Osteoblast (primary cell): ENCODE data around the gene SYT15B. TPM values are rescaled to one million over a fixed set of nuclear protein-coding genes. Genes with fewer than 3 reads are reported as not detected.
"Not testable (repeated sequence)": the region's sequence is repeated elsewhere in the genome, so short reads cannot be mapped to it uniquely, and the experiment has no call there.

Source experiments
- DNase-seq: peaks from one replicate; pipeline ENCODE4 v3.0.0; 2011; ENCODE audit warnings: low spot score, mixed read lengths; ENCODE audit not compliant: insufficient read length; ENCODE audit errors: missing footprints
- H2AFZ ChIP-seq: 2 replicates; pipeline ENCODE4 v1.6.0; 2011; ENCODE audit warnings: mild to moderate bottlenecking, low read length
- H3K27ac ChIP-seq: 2 replicates; pipeline ENCODE4 v1.5.1; 2011; ENCODE audit warnings: mild to moderate bottlenecking, low read depth, low read length, moderate library complexity
- H3K27me3 ChIP-seq: 2 replicates; pipeline ENCODE4 v1.6.0; 2012; ENCODE audit warnings: mild to moderate bottlenecking, control low read depth, inconsistent platforms, low read length, moderate library complexity; ENCODE audit not compliant: insufficient read depth
- H3K36me3 ChIP-seq: 2 replicates; pipeline ENCODE4 v1.5.1; 2011; ENCODE audit warnings: mild to moderate bottlenecking, low read length, control low read depth, moderate library complexity; ENCODE audit not compliant: insufficient read depth
- H3K4me1 ChIP-seq: 2 replicates; pipeline ENCODE4 v1.5.1; 2011; ENCODE audit warnings: mild to moderate bottlenecking, low read length, control low read depth, moderate library complexity; ENCODE audit not compliant: insufficient read depth
- H3K4me2 ChIP-seq: 2 replicates; pipeline ENCODE4 v1.6.0; 2011; ENCODE audit warnings: mild to moderate bottlenecking, low read length; ENCODE audit not compliant: insufficient read depth
- H3K4me3 ChIP-seq: fragments of 200-600 bp; sonication (generic); 3 replicates; pipeline ENCODE4 v1.5.1; 2012; ENCODE audit warnings: mild to moderate bottlenecking, low read length, inconsistent platforms; ENCODE audit not compliant: insufficient read depth
- H3K79me2 ChIP-seq: 2 replicates; pipeline ENCODE4 v1.6.0; 2012; ENCODE audit warnings: mild to moderate bottlenecking, low read length, control low read depth, inconsistent platforms; ENCODE audit not compliant: insufficient read depth
- H3K9me3 ChIP-seq: 2 replicates; pipeline ENCODE4 v1.5.1; 2011; ENCODE audit warnings: low read depth, low read length, control low read depth
- H4K20me1 ChIP-seq: 2 replicates; pipeline ENCODE4 v1.6.0; 2012; ENCODE audit warnings: mild to moderate bottlenecking, low read length, control low read depth; ENCODE audit not compliant: insufficient read depth
- CTCF ChIP-seq: IDR thresholded peaks from 2 replicates; pipeline ENCODE4 v1.5.1; 2011; ENCODE audit warnings: mild to moderate bottlenecking, low read depth, low read length, moderate library complexity; ENCODE audit errors: extremely low read depth
- total RNA-seq: library from RNA; depleted of rRNA; stranded (reverse); fragments of >200 nt; gene quantifications from 2 replicates; pipeline ENCODE4 v1.2.3, GENCODE V29; 2012

Gene SYT15B
- total RNA-seq, result under 0.01 and 0.36 TPM in 2 replicates

- not testable (repeated sequence) for H3K4me3 ChIP-seq, DNase-seq, H4K20me1 ChIP-seq, H3K4me1 ChIP-seq, H3K27ac ChIP-seq, H2AFZ ChIP-seq, H3K27me3 ChIP-seq, H3K36me3 ChIP-seq, H3K4me2 ChIP-seq, H3K9me3 ChIP-seq, H3K79me2 ChIP-seq
These were observed at the start of gene SYT15B for GRCh38 chr10:47763554-47764175. TSS of gene SYT15B (minus strand) at chr10:47763592. CDS start at chr10:47762640, 952 bp downstream.

GRCh38 chr10:47779590-47779989, 16.2 kb upstream of the SYT15B start:
- not testable (repeated sequence) for H3K36me3 ChIP-seq, H3K27me3 ChIP-seq, H3K4me1 ChIP-seq, H3K79me2 ChIP-seq, H4K20me1 ChIP-seq, DNase-seq, H3K27ac ChIP-seq, H2AFZ ChIP-seq, H3K4me3 ChIP-seq, H3K4me2 ChIP-seq, H3K9me3 ChIP-seq

- H2AFZ ChIP-seq, H3K27me3 ChIP-seq, H4K20me1 ChIP-seq, H3K79me2 ChIP-seq, H3K4me2 ChIP-seq, H3K9me3 ChIP-seq, H3K36me3 ChIP-seq, H3K4me1 ChIP-seq, H3K27ac ChIP-seq, H3K4me3 ChIP-seq: not testable (repeated sequence)
- DNase-seq, result peak; percentile 58
- TF ChIP-seq CTCF, result peak; percentile 45
These were observed 12.2 kb upstream of the SYT15B start for GRCh38 chr10:47775361-47776231.

GRCh38 chr10:47770745-47771144, 7.4 kb upstream of the SYT15B start:
- DNase-seq, H3K4me1 ChIP-seq, H3K27me3 ChIP-seq, H3K4me2 ChIP-seq, H4K20me1 ChIP-seq, H3K79me2 ChIP-seq, H3K27ac ChIP-seq, H3K9me3 ChIP-seq, H3K36me3 ChIP-seq, H3K4me3 ChIP-seq, H2AFZ ChIP-seq: not testable (repeated sequence)

GRCh38 chr10:47768578-47769115, 5.3 kb upstream of the SYT15B start:
- H4K20me1 ChIP-seq, H2AFZ ChIP-seq, H3K27me3 ChIP-seq, H3K4me2 ChIP-seq, H3K4me3 ChIP-seq, H3K9me3 ChIP-seq, H3K27ac ChIP-seq, H3K79me2 ChIP-seq, H3K36me3 ChIP-seq, H3K4me1 ChIP-seq, DNase-seq: not testable (repeated sequence)

GRCh38 chr10:47768085-47768484, 4.7 kb upstream of the SYT15B start:
- not testable (repeated sequence) for H3K4me3 ChIP-seq, H3K79me2 ChIP-seq, H4K20me1 ChIP-seq, H3K9me3 ChIP-seq, H3K4me2 ChIP-seq, H3K36me3 ChIP-seq, DNase-seq, H3K4me1 ChIP-seq, H2AFZ ChIP-seq, H3K27me3 ChIP-seq, H3K27ac ChIP-seq

GRCh38 chr10:47767236-47767635, 3.8 kb upstream of the SYT15B start:
- H3K36me3 ChIP-seq, H3K27ac ChIP-seq, H3K4me3 ChIP-seq, H3K4me2 ChIP-seq, H3K4me1 ChIP-seq, H2AFZ ChIP-seq, H3K79me2 ChIP-seq, H4K20me1 ChIP-seq, H3K9me3 ChIP-seq, DNase-seq, H3K27me3 ChIP-seq: not testable (repeated sequence)

GRCh38 chr10:47765232-47765631, 1.8 kb upstream of the SYT15B start:
- H3K36me3 ChIP-seq, H3K4me3 ChIP-seq, H3K79me2 ChIP-seq, DNase-seq, H3K9me3 ChIP-seq, H3K27me3 ChIP-seq, H3K4me1 ChIP-seq, H2AFZ ChIP-seq, H3K4me2 ChIP-seq, H3K27ac ChIP-seq, H4K20me1 ChIP-seq: not testable (repeated sequence)
